Left kidney (tissue), 2 donors: ENCODE measurements around the gene MRPL17. TPM values are rescaled to one million over a fixed set of nuclear protein-coding genes. Genes with fewer than 3 reads are reported as not detected.

ENCODE experiments used
- DNase-seq: peaks from one replicate; pipeline ENCODE4 v3.0.0-alpha.2; 2013
- polyA plus RNA-seq: library from polyadenylated mRNA; unstranded; fragments of 120-200 nt; gene quantifications from one replicate; pipeline ENCODE4 v1.2.1, GENCODE V29; 2013; ENCODE audit not compliant: insufficient read length

Gene MRPL17
- polyA plus RNA-seq, 1 donor: 61.2 TPM

- no peak for DNase-seq
These were observed 27.9 kb downstream of the MRPL17 start for GRCh38 chr11:6655020-6655789.

GRCh38 chr11:6654281-6655019, 28.7 kb downstream of the MRPL17 start:
- no peak for DNase-seq

GRCh38 chr11:6653656-6654055, 29.5 kb downstream of the MRPL17 start:
- no peak for DNase-seq

- DNase-seq: no peak
These were observed 30.0 kb downstream of the MRPL17 start for GRCh38 chr11:6653097-6653496.

- DNase-seq: no peak
These were observed 31.0 kb downstream of the MRPL17 start for GRCh38 chr11:6652182-6652581.

- no peak for DNase-seq
These were observed 32.2 kb downstream of the MRPL17 start for GRCh38 chr11:6650980-6651379.

GRCh38 chr11:6650104-6650503, 33.0 kb downstream of the MRPL17 start:
- DNase-seq: no peak

GRCh38 chr11:6648501-6648900, 34.6 kb downstream of the MRPL17 start:
- no peak for DNase-seq

- DNase-seq: no peak
These were observed 35.3 kb downstream of the MRPL17 start for GRCh38 chr11:6647836-6648235.

GRCh38 chr11:6646918-6647679, 36.0 kb downstream of the MRPL17 start:
- DNase-seq: no peak

GRCh38 chr11:6646576-6646917, 36.6 kb downstream of the MRPL17 start:
- peak; percentile 79 for DNase-seq

GRCh38 chr11:6646071-6646470, 37.1 kb downstream of the MRPL17 start:
- DNase-seq: no peak

GRCh38 chr11:6642957-6643356, 40.2 kb downstream of the MRPL17 start:
- no peak for DNase-seq

GRCh38 chr11:6640985-6641701, 42.0 kb downstream of the MRPL17 start:
- DNase-seq: no peak

GRCh38 chr11:6640036-6640984, 42.8 kb downstream of the MRPL17 start:
- no peak for DNase-seq

GRCh38 chr11:6638429-6638828, 44.7 kb downstream of the MRPL17 start:
- no peak for DNase-seq

GRCh38 chr11:6637871-6638270, 45.3 kb downstream of the MRPL17 start:
- DNase-seq: no peak

- DNase-seq: no peak
These were observed 46.7 kb downstream of the MRPL17 start for GRCh38 chr11:6636480-6636879.

- peak; percentile 66 for DNase-seq
These were observed 47.8 kb downstream of the MRPL17 start for GRCh38 chr11:6635082-6635932.

GRCh38 chr11:6634534-6634933, 48.6 kb downstream of the MRPL17 start:
- DNase-seq: no peak
